HG02798 (cell line): Measurements from ENCODE around the gene NFE2L2.
A peak's percentile ranks its signal among the peaks of the same experiment; 100 is the strongest.
"Not testable (repeated sequence)": the region's sequence is repeated elsewhere in the genome, so short reads cannot be mapped to it uniquely, and the experiment has no call there.

Experiments
- ATAC-seq: cut with Tn5 transposase; IDR thresholded peaks from one replicate; pipeline ENCODE4 v1.9.1; 2021; ENCODE audit warnings: mild to moderate bottlenecking; ENCODE audit not compliant: unreplicated experiment, poor library complexity

The NFE2L2 gene

GRCh38 chr2:177207101-177207500 lies 57.4 kb downstream of the NFE2L2 start:
- peak; percentile 71 for ATAC-seq

- no peak for ATAC-seq
These were observed 60.1 kb downstream of the NFE2L2 start for GRCh38 chr2:177204417-177204816.

DNA sequence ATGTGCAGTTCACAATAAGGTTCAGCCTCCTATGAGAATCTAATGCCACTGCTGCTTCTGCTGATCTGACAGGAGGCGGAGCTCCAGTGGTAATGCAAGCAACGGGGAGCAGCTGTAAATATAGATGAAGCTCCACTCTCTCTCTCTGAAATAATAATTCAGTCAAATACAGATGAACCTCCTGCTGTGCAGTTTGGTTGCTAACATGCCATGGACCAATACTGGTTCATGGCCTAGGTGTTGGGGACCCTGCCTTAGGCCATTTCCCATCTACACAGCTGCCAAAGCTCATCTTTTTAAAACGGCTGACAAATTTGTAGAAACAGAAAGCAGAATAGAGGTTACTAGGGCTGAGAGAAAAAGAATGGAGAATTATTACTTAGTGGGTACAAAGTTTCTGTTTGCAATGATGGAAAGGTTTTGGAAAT lies 62.6 kb downstream of the NFE2L2 start:
- no peak for ATAC-seq

- ATAC-seq = not testable (repeated sequence)
These were observed 64.1 kb downstream of the NFE2L2 start for GRCh38 chr2:177200419-177200818.

GRCh38 chr2:177195194-177195593 lies 69.3 kb downstream of the NFE2L2 start:
- ATAC-seq = peak; percentile 52

DNA sequence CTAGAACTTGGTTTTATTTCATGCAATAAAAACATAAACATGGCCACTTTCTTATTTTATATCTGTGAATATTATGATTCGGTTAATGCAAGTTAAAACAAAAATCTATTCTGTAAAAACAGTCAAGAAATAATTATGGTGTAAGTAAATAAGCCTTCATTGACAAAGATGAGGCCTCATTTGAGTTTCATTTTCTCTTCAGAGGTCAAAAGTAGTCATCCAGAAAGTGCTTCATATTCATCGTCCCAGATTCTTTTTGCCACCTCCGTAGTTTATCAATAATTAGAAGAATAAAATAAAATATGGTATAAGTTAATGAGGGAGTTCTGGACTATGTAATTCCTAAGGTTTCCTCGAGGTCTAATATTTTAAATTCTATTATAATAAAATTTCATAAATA lies 71.3 kb downstream of the NFE2L2 start:
- ATAC-seq = peak; percentile 70

DNA sequence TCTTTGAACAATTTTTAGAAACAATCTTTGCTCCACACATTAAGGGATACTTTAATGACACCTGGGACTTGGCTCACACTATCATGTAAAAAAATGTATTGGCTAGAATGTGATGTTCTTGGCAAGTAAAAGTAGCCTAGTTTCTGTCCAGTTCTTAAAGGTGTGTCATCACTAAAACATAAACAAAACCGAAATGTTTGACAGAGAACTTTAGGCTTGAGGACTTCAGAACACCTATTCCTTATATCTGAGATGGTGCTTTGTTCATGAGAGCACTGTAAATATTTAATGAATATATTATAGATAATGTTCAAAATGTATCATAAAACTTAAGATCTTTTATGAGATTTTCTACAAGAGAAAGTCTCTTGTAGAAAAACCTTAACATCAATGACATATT lies 71.7 kb downstream of the NFE2L2 start:
- no peak for ATAC-seq

DNA sequence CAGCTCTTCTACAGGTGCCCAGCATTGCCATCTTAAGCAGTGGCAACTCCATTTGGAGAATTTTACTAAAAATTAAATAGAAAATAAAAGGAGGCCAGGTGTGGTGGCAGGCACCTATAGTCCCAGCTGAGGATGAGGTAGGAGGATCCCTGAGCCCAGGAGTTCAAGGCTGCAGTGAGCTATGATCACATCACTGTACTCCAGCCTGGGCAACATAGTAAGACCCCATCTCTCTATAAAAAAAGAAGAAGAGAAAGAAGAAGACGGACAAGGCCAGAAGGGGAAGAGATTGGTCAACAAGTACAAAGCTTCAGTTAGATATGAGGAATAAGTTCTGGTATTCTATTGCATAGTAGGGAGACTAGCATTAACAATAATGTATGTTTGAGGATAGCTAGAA lies 73.6 kb downstream of the NFE2L2 start:
- ATAC-seq = no peak

DNA sequence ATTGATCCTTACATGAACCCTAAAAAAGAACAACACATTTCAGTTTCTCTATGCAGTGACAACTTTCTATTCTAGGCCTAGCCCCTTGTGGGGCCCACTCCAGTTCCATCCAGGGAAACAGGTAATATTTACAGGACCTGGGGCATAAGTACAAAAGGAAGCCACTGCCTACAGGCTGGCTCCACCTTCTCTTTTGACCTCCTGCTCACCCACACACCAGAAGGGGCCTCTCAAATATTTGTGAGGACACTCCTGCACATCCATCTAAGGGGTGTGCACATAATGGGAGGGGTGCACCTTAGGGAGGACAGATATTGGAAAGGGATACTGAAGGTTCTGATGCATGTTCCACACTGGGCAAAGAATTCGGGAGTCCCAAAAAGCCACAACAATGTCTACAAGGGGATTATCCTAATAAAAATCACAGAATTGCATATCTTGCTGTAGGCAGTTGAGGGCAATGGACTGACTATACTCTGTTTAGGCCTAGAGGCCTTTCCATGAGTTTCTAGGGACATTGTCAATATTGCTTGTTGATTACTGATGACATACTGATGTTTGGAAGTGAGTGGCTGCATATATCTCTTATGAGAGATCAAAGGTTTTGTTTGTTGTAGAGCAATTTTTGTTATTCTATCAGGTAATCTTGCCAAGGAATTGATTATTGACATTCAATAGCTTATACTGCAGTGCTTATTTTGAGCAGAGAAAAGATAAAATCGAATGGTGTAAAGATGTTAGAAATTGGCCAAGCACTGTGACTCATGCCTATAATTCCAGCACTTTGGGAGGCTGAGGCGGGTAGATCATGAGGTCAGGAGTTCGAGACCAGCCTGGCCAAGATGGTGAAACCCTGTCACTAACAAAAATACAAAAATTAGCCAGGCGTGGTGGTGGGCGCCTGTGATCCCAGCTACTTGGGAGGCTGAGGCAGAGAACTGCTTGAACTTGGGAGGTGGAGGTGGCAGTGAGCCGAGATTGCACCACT lies 75.8 kb downstream of the NFE2L2 start:
- ATAC-seq = no peak

GRCh38 chr2:177187631-177188312 lies 76.8 kb downstream of the NFE2L2 start:
- ATAC-seq = no peak

- ATAC-seq = not testable (repeated sequence)
These were observed 78.5 kb downstream of the NFE2L2 start for GRCh38 chr2:177186038-177186437.

GRCh38 chr2:177184606-177185005 lies 79.9 kb downstream of the NFE2L2 start:
- no peak for ATAC-seq

GRCh38 chr2:177183860-177184259 lies 80.7 kb downstream of the NFE2L2 start:
- ATAC-seq = no peak
